SH-SY5Y (cell line): ENCODE measurements around the gene RAF1.

ENCODE experiments used
- GATA2 ChIP-seq: IDR thresholded peaks from 2 replicates; pipeline ENCODE4 v1.6.1; 2011; ENCODE audit warnings: mild to moderate bottlenecking, low read depth, low read length
- GATA3 ChIP-seq: IDR thresholded peaks from 2 replicates; pipeline ENCODE4 v1.6.1; 2011; ENCODE audit warnings: low read depth, mild to moderate bottlenecking, low read length, moderate library complexity

DNA sequence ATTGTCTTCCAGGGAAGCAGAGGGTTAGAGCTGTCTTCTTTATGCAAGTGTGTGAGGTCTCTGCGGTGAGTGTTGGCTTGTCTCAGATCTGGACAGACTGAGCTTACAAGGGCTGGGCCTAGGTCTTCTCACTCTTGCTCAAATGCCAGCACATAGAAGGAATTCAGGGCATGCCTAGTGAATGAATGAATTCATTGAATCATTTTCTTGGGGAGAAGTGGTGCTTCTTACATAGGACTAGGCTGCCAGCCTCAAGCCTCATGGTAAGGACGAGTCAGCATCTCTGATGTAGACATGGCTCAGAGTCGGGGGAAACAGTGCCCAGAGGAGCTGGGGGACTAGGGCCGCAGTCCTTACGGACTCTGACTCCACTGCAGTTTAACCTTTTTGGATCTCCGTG lies 89.8 kb downstream of the RAF1 start:
- no peak for TF ChIP-seq GATA2
- no peak for TF ChIP-seq GATA3
